Inflammatory macrophage treated with lipopolysaccharide for 1 hour (primary cell): Measurements from ENCODE around the gene GLT8D2.

Source experiments
- DNase-seq, 2 donors: peaks; one replicate each; pipeline ENCODE4 v3.0.0-alpha.2; 2020 to 2022

GLT8D2 gene

GRCh38 chr12:103997286-103997900 is 52.6 kb downstream of the GLT8D2 start:
- no peak for DNase-seq

DNA sequence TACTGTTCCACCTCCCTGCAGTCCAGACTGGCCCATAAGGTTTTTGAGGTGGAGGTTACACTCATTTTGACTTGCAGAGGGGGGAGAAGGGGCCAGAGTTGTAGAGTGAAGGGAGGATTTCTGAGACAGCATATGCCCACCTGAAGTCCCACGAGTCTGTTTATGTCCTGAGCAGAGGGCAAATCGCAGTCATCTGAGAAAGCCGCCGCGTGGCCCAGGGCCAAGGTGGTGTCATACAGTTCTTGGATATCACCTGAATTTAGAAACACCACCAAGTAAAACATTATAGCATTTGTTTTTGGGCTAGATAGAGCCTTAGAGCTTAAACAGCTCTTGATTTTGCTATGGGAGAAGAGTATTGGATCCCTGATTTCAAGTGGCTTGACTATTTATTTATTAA is 53.4 kb downstream of the GLT8D2 start:
- DNase-seq: no peak

- DNase-seq: no peak
Observed at GRCh38 chr12:103994235-103994634, 55.8 kb downstream of the GLT8D2 start.

DNA sequence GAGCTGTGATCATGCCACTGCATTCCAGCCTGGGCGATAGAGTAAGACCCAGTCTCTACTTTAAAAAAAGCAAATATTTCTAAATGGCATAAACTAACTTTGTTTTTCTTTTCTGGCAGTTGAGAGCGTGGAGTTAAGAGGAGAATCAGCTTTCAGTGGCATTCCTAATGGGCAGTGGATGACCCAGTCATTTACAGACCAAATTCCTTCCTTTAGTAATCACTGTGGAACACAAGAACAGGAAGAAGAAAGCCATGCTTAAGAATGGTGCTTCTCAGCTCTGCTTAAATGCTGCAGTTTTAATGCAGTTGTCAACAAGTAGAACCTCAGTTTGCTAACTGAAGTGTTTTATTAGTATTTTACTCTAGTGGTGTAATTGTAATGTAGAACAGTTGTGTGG is 63.2 kb downstream of the GLT8D2 start:
- no peak for DNase-seq

DNA sequence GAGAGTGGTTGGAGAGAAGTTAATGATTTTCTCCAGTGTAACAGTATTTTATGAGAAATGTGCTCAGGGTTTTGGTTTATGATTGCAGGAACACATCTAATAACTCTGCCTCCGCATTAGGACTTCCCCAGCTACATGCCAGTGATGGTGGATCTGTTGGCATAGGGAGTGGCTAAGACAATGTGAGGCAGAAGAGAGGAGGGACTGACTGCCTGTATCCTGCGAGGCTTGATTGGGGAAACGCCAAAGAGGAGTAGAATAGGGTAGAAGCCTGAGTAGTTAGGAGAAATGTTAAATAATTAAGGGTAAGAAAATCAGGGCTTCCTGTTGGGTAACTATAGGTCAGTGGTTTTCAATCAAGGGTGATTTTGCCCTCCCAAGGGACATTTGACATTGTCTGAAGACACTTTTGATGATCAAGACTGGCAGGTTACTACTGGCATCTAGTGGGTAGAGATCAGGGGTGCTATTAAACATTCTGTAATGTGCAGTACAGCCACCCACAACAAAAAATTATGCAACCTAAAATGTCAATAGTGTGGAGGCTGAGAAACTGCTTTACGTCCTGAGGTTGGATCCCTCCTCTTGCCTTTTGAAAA is 71.5 kb downstream of the GLT8D2 start:
- peak in 1 of 2 donors; percentile 2 for DNase-seq

DNA sequence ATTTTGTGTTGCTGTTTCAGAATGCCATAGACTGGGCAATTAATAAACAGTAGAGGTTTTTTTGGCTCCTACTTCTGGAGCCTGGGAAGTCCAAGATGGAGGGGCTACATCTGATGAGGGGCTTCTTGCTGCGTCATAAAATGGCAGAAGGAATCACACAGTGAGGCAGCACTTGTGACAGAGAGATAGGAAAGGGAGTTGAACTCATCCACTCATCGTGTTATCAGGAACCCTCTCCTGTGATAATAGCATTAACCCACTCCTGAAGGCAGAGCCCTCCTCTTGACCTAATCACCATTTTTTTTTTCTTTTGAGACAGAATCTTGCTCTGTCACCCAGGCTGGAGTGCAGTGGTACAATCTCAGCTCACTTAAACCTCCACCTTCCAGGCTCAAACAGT is 74.6 kb downstream of the GLT8D2 start:
- DNase-seq: no peak

- DNase-seq: no peak
Observed at GRCh38 chr12:103973909-103974308, 76.1 kb downstream of the GLT8D2 start.

- DNase-seq: no peak
Observed at GRCh38 chr12:103969391-103969790, 80.6 kb downstream of the GLT8D2 start.

- no peak for DNase-seq
Observed at GRCh38 chr12:103966736-103967135, 83.3 kb downstream of the GLT8D2 start.

DNA sequence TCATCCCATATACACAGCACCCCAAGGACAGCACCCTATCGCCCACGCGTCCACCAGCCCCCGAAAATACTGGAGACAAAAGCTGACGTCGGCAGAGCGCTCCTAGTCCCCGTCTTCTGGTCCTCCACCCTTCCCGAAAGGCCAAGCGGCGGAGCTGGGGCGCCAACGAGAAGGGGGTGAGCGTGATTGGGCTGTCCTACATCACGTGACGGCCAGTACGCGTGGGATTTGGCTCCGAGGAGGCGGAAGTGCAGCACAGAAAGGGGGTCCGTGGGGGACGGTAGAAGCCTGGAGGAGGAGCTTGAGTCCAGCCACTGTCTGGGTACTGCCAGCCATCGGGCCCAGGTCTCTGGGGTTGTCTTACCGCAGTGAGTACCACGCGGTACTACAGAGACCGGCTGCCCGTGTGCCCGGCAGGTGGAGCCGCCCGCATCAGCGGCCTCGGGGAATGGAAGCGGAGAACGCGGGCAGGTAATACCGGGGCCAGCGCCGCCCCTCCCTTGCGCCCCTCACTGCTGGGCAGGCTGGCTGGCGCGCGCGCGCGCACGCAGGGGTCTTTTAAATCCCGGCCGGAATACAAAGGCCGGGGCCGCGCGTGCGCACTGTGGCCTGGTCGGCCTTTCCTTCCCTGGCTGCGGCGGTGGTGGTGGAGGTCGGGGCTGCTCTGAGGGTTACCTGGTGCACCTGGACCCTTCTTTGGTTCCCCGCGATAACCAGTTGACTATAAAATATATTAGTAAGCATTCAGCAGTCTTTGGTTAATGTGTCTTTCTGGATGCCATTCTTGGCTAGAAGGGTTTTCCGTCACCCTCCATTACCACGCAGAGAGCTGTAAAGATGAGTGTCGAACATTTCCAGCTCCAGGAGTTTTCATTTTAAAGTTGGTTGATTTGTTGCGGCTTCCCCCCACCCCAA is 84.1 kb downstream of the GLT8D2 start, which contains the start of gene TDG:
TSS of gene TDG (plus strand) at position 283 of the 915 bp plus-strand sequence. CDS start at position 449, 166 bp downstream.
- DNase-seq: peak; percentile 96 to 97

GRCh38 chr12:103965255-103965589 is 84.8 kb downstream of the GLT8D2 start:
- no peak for DNase-seq

GRCh38 chr12:103964805-103965204 is 85.2 kb downstream of the GLT8D2 start:
- no peak for DNase-seq

GRCh38 chr12:103962493-103962892 is 87.5 kb downstream of the GLT8D2 start:
- DNase-seq: no peak

DNA sequence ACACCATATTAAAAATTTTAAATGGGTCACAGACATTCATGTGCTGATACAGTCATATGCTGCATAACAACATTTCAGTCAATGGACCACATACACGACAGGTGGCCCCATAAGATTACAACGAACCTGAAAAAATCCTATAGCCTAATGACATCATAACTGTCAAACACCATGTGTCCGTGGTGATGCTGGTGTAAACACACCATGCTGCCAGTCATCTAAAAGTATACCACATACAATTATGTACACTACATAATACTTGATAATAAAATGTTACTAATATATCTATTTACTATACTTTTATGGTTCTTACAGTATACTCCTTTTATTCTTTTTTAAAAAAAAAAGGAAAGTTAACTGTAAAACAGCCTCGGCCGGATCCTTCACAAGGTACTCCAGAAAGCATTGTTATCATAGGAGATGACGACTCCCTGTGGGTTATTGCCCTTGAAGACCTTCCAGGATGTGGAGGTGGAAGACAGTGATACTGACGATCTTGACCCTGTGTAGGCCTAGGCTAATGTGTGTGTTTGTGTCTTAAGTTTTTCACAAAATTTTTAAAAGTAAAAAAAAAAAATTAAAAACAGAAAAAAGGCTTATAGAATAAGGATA is 89.3 kb downstream of the GLT8D2 start:
- no peak for DNase-seq

- DNase-seq: no peak
Observed at GRCh38 chr12:103958621-103959020, 91.4 kb downstream of the GLT8D2 start.

- DNase-seq: no peak
Observed at GRCh38 chr12:103957865-103958388, 92.1 kb downstream of the GLT8D2 start.

DNA sequence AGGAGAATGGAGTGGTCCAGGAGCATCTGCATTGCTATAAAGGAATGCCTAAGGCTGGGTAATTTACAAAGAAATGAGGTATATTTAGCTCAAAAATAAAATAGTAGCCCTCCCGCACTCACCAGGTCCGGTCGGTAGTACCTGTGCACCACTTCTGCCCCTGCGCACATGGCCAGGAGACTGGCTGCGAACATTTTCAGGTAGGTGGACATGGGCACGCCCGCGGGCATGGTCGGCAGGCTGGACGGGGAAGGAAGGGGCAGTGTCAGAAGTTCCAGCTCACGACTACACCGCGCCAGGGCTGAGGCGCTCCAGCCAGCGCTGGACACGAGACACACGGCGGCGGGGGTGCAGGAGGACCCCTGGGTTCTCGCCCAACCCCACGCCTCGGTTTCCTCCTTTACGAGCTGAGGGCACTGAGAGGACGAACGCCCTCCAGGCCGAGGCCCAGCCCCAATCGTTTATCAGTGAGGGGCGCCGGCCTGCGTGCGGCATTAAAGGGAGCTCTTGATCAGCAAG is 93.4 kb downstream of the GLT8D2 start:
- DNase-seq: no peak

DNA sequence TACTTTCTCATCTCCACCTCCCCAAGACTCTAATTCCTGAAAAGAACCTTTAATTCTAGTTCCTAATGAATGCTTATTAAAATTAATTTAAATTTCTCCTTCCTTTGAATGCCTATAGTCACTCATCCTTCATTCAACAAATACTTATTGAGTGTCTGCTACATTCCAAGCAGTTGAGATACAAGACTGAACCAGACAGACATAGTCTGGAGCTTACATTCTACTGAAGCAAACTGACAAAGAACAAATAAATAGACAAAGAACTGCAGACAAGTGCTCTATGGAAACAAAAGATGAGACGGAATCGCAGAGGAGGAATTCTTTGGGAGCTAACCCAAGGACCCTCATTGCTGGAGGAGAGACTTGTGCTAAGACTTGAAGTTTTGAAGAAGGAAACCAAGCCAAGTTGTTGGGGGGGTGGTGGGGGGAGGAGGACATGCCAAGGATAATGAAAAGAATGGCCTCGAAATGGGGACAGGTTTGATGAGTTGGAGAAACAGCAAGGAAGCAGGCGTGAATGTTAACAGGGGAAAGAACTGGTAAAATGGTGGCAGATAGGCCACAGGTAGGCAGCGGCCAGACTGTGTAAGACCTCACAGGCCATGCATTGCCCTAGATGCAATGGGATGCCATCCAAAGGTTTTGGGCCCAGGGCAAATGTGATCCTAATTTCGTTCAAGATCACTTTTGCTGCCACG is 94.0 kb downstream of the GLT8D2 start:
- DNase-seq: no peak

- DNase-seq: no peak
Observed at GRCh38 chr12:103952497-103952896, 97.5 kb downstream of the GLT8D2 start.

DNA sequence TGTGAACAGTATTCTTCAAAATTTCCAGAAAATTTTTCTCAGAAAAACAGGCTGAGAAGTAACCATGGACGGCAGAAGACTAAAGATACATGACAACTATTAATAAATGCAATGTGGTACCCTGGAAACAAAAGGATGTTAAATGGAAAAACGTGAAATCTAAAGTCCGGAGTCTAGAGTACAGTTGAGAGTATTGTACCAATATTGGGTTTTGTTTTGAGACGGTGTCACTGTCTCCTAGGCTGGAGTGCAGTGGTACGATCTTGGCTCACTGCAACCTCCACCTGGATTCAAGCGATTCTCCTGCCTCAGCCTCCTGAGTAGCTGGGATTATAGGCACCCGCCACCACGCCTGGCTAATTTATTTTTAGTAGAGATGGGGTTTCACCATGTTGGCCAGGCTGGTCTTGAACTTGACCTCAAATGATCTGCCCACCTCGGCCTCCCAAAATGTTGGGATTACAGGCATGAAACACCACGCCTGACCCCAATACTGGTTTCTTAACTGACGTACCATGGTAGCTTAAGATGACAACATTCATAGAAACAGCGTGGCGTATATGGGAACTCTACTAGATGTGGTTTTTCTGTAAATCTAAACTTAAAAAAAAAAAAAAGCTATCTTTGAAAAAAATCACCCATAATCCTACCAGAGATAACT is 101.1 kb downstream of the GLT8D2 start:
- DNase-seq: no peak

DNA sequence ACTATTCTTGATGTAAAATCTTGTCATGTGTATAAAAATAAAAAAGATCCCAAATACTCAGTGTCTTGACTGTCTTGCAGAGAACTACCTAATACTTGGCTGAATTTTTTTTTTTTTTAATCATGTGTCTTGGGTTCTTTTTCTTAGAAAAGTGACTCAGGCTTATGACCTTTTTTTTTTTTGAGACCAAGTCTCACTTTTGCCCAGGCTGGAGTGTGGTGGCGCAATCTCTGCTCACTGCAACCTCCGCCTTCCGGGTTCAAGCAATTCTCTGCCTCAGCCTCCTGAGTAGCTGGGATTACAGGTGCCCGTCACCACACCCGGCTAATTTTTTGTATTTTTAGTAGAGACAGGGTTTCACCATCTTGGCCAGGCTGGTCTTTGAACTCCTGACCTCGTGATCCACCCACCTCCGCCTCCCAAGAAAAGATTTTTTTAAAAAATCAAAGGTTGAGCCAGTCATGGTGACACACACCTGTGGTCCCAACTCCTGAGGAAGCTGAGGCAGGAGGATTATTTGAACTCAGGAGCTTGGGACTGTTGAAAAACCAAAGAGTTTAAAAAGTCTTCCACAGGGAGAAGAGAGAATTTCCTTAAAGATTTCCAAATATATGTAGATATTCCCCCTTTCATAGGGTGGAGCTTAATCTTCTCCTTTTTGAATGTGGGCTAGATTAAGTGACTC is 102.0 kb downstream of the GLT8D2 start:
- peak; percentile 56 to 62 for DNase-seq
